Kidney (tissue), 14 donors: ENCODE results near the gene BRD9. TPM values are rescaled to one million over a fixed set of nuclear protein-coding genes. Genes with fewer than 3 reads are reported as not detected.

Experiments used
- DNase-seq, 5 donors: peaks; one replicate each; pipeline ENCODE4 v3.0.0-alpha.2; 2013 to 2020
- FAIRE-seq: peaks from 2 replicates; lab custom pipeline; 2012; peaks lifted over from hg19 to GRCh38; lab: Jason Lieb, UNC
- H3K27ac ChIP-seq, 2 donors: one replicate each; pipeline ENCODE4 v1.7.0; 2013; ENCODE audit warnings: low read depth in 2 of 2, low read length in 2 of 2, inconsistent platforms in 1 of 2
- H3K27me3 ChIP-seq: one replicate; pipeline ENCODE4 v1.7.1; 2013; ENCODE audit warnings: low read length, inconsistent platforms; ENCODE audit not compliant: control insufficient read depth, insufficient read depth
- H3K36me3 ChIP-seq, 3 donors: one replicate each; pipeline versions ENCODE4 v1.7.0 to v1.7.1; 2013; ENCODE audit warnings: low read length in 3 of 3, control low read depth in 1 of 3, inconsistent platforms in 1 of 3; ENCODE audit not compliant: insufficient read depth in 3 of 3, control insufficient read depth in 2 of 3
- H3K4me1 ChIP-seq, 3 donors: one replicate each; pipeline versions ENCODE4 v1.7.0 to v1.7.1; 2013; ENCODE audit warnings: low read length in 3 of 3, inconsistent platforms in 1 of 3, low read depth in 1 of 3; ENCODE audit not compliant: control insufficient read depth in 2 of 3, insufficient read depth in 2 of 3
- H3K4me3 ChIP-seq, 3 donors: one replicate each; pipeline versions ENCODE4 v1.7.0 to v1.8.1; 2013; ENCODE audit warnings: low read length in 3 of 3, control low read depth in 1 of 3, inconsistent platforms in 1 of 3
- H3K9ac ChIP-seq, 3 donors: one replicate each; pipeline versions ENCODE4 v1.7.0 to v1.7.1; 2013; ENCODE audit warnings: low read length in 3 of 3, control low read depth in 1 of 3, inconsistent platforms in 1 of 3
- H3K9me3 ChIP-seq, 3 donors: one replicate each; pipeline versions ENCODE4 v1.7.0 to v1.7.1; 2013; ENCODE audit warnings: low read length in 3 of 3, control low read depth in 1 of 3, inconsistent platforms in 1 of 3; ENCODE audit not compliant: control insufficient read depth in 2 of 3, insufficient read depth in 1 of 3
- intact Hi-C: fragments of 100-400 bp; cut with DNase I; formaldehyde crosslinking; loops from one replicate; pipeline ENCODE4 v1.11.1; 2022
- polyA plus RNA-seq: library from polyadenylated mRNA; stranded (reverse); fragments of 350-450 nt; fragmentation: Illumina TruSeq; extraction: RNeasy Lipid Tissue Mini Kit (QIAGEN cat#74804); gene quantifications from one replicate; pipeline ENCODE4 v1.2.3, GENCODE V29; 2014; ENCODE audit warnings: low read depth, low replicate concordance; ENCODE audit not compliant: insufficient read depth
- total RNA-seq: library from RNA; stranded (reverse); fragmentation: NEBNext Ultra II Directional; extraction: Animal tissue kit (Norgen Biotek cat#: 25700); gene quantifications from one replicate; pipeline ENCODE4 v1.2.1, GENCODE V29; 2021
- TF ChIP-seq, protein P1 (sequence below): IDR thresholded peaks from 3 replicates; pipeline ENCODE4 v1.5.1; 2012; ENCODE audit warnings: mild to moderate bottlenecking, moderate library complexity, borderline replicate concordance; ENCODE audit not compliant: insufficient read depth; ENCODE audit errors: extremely low read depth
- donor health status: control.
- donor health status: control.
- donor health status: control.
- donor health status: control.
- donor health status: control.
- donor health status: DM: yes; HTN: yes; CAD: no.
- donor health status: Normal renal cell carcinoma (clear cell type).

Gene BRD9
- total and polyA plus RNA-seq, 2 donors from 2014 or later: 17.5 to 38.0 TPM

GRCh38 chr5:867300-867870 lies 25.2 kb downstream of the BRD9 start:
- TF ChIP-seq, protein P1, sequence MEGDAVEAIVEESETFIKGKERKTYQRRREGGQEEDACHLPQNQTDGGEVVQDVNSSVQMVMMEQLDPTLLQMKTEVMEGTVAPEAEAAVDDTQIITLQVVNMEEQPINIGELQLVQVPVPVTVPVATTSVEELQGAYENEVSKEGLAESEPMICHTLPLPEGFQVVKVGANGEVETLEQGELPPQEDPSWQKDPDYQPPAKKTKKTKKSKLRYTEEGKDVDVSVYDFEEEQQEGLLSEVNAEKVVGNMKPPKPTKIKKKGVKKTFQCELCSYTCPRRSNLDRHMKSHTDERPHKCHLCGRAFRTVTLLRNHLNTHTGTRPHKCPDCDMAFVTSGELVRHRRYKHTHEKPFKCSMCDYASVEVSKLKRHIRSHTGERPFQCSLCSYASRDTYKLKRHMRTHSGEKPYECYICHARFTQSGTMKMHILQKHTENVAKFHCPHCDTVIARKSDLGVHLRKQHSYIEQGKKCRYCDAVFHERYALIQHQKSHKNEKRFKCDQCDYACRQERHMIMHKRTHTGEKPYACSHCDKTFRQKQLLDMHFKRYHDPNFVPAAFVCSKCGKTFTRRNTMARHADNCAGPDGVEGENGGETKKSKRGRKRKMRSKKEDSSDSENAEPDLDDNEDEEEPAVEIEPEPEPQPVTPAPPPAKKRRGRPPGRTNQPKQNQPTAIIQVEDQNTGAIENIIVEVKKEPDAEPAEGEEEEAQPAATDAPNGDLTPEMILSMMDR: no peak
- Histone ChIP-seq H3K9ac (no peak overlapping the region), H3K4me1 (peaks cover 0 to 12% (median 9%) of the 10 kb centered on the region in 3 donors), H3K27me3 (no peaks in the 10 kb centered on the region), H3K36me3 (peaks cover 6 to 60% (median 39%) of the 10 kb centered on the region in 3 donors), H3K27ac (peak overlapping the region in 1 of 2 donors; percentile 57), H3K4me3 (no peak overlapping the region), H3K9me3 (no peaks in the 10 kb centered on the region)
- DNase-seq (peak in 1 of 5 donors; percentile 32), FAIRE-seq (no peak)
- intact Hi-C loops: no loop called here

DNA sequence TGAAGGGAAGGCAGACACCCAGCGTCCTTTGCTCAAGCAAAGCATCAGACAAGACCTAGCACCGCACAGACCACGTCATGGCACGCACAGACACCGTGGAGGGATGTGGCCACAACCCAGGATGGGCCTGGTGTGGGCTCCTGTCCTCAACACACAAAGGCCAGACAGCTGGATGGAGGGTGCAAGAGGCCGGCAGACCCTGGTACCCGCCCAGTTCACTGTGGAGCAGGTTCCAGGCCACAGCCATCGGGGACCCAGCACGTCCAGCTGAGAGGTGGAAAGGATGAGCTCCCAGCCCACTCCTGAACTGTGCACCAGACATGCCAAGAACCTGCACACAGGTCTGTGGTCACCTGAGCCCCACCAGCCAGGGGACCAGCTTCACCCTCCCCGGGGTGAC lies 26.8 kb downstream of the BRD9 start:
- DNase-seq: peak in 1 of 5 donors; percentile 53
- Histone ChIP-seq H3K9ac (no peak overlapping the region), H3K4me1 (peaks cover 0 to 12% (median 9%) of the 10 kb centered on the region in 3 donors), H3K4me3 (no peak overlapping the region), H3K27me3 (no peaks in the 10 kb centered on the region), H3K36me3 (peaks cover 6 to 46% (median 28%) of the 10 kb centered on the region in 3 donors), H3K27ac (no peak overlapping the region), H3K9me3 (no peaks in the 10 kb centered on the region)
- TF ChIP-seq, protein P1: no peak
- FAIRE-seq: no peak
- intact Hi-C loops: no loop called here

DNA sequence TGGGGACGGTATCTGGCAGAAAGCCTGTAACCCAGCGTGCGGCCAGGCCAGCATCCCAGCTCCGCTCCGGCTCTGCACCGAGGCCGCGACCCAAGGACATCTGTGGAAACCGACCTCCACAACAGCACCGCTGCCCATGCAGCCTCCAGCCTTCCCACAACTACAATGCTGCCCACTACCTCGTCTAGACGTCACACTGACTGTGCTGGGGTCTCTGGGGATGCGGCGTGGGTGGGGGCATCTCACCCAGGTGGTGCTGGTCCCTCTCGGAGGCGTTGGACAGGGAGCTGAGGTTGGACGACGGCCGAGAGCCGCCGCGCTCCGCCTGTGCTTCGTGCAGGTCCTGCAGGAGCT lies 27.5 kb downstream of the BRD9 start:
- Histone ChIP-seq H3K9me3 (no peaks in the 10 kb centered on the region), H3K27me3 (no peaks in the 10 kb centered on the region), H3K27ac (no peak overlapping the region), H3K4me1 (peaks cover 0 to 12% (median 9%) of the 10 kb centered on the region in 3 donors), H3K4me3 (no peak overlapping the region), H3K9ac (no peak overlapping the region), H3K36me3 (peaks cover 3 to 40% (median 24%) of the 10 kb centered on the region in 3 donors)
- intact Hi-C loops: no loop called here
- no peak for FAIRE-seq
- TF ChIP-seq, protein P1: no peak
- DNase-seq: peak in 1 of 5 donors; percentile 62
